WTC11 (cell line): ENCODE measurements around the gene EIF4G3.

ENCODE experiments used
- CTCF ChIP-seq: fragments of 200-600 bp; IDR thresholded peaks from 2 replicates; pipeline ENCODE4 v1.8.0; 2022; ENCODE audit warnings: antibody characterized with exemption
- ELF4 ChIP-seq: sonication (generic); formaldehyde crosslinking; IDR thresholded peaks from 2 replicates; pipeline ENCODE4 v1.8.1; 2022; ENCODE audit warnings: low read depth, mild to moderate bottlenecking, moderate library complexity, missing genetic modification reagents
- KAT7 ChIP-seq: sonication (generic); formaldehyde crosslinking; IDR thresholded peaks from 2 replicates; pipeline ENCODE4 v1.8.1; 2023; ENCODE audit warnings: missing genetic modification reagents, mild to moderate bottlenecking, borderline replicate concordance
- MAX ChIP-seq: sonication (generic); formaldehyde crosslinking; IDR thresholded peaks from 2 replicates; pipeline ENCODE4 v1.8.0; 2022; ENCODE audit warnings: mild to moderate bottlenecking, missing genetic modification reagents
- PRDM15 ChIP-seq: sonication (generic); formaldehyde crosslinking; IDR thresholded peaks from 2 replicates; pipeline ENCODE4 v1.8.0; 2022; ENCODE audit warnings: missing genetic modification reagents
- SP1 ChIP-seq: sonication (generic); formaldehyde crosslinking; conservative IDR thresholded peaks from 2 replicates; pipeline ENCODE4 v1.8.1; 2022; ENCODE audit warnings: missing genetic modification reagents
- ZNF396 ChIP-seq: fragments of 250-450 bp; sonication (Bioruptor Pico); IDR thresholded peaks from 2 replicates; pipeline ENCODE4 v1.8.0; 2021; ENCODE audit warnings: mild to moderate bottlenecking, moderate library complexity, borderline replicate concordance
- ZSCAN18 ChIP-seq: fragments of 250-450 bp; sonication (Bioruptor Pico); IDR thresholded peaks from 2 replicates; pipeline ENCODE4 v2.1.2; 2022; ENCODE audit warnings: mild to moderate bottlenecking, moderate library complexity
- TF ChIP-seq, protein P1 (sequence below): sonication (generic); formaldehyde crosslinking; IDR thresholded peaks from 2 replicates; pipeline ENCODE4 v1.8.0; 2022; ENCODE audit warnings: mild to moderate bottlenecking, missing genetic modification reagents

DNA sequence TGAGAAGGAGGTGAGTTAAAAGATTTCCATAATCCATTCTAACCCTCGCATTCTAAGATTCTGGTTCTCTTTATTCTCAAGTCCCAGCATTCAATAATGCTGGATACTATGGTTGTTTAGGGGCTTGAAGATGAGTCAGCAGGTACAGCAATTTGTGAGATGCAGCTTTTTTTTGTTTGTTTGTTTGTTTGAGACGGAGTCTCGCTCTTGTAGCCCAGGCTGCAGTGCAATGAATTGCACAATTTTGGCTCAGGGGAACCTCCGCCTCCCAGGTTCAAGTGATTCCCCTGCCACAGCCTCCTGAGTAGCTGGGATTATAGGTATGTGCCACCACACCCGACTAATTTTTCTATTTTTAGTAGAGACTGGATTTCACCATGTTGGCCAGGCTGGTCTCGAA is 23.3 kb downstream of the EIF4G3 start:
- TF ChIP-seq, protein P1, sequence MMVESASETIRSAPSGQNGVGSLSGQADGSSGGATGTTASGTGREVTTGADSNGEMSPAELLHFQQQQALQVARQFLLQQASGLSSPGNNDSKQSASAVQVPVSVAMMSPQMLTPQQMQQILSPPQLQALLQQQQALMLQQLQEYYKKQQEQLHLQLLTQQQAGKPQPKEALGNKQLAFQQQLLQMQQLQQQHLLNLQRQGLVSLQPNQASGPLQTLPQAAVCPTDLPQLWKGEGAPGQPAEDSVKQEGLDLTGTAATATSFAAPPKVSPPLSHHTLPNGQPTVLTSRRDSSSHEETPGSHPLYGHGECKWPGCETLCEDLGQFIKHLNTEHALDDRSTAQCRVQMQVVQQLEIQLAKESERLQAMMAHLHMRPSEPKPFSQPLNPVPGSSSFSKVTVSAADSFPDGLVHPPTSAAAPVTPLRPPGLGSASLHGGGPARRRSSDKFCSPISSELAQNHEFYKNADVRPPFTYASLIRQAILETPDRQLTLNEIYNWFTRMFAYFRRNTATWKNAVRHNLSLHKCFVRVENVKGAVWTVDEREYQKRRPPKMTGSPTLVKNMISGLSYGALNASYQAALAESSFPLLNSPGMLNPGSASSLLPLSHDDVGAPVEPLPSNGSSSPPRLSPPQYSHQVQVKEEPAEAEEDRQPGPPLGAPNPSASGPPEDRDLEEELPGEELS (CRISPR knock-in tag), result no peak
- TF ChIP-seq MAX (CRISPR knock-in tag) (no peak), CTCF (no peak), KAT7 (CRISPR knock-in tag) (no peak), ELF4 (CRISPR knock-in tag) (no peak), PRDM15 (no peak), SP1 (no peak), ZNF396 (CRISPR knock-in tag) (no peak), ZSCAN18 (no peak)
